Fibroblast of pulmonary artery (primary cell): ENCODE data around the gene RPL32.

Experiments used
- DNase-seq: peaks from one replicate; pipeline ENCODE4 v3.0.0-alpha.2; 2010; ENCODE audit warnings: low read depth
- H3K4me3 ChIP-seq: replicated peaks from 2 replicates; pipeline ENCODE4 v1.5.1; 2011; ENCODE audit warnings: low read depth, mild to moderate bottlenecking, control low read depth, low read length, moderate library complexity
- TF ChIP-seq, protein P1 (sequence below): IDR thresholded peaks from 2 replicates; pipeline ENCODE4 v1.5.1; 2011; ENCODE audit warnings: mild to moderate bottlenecking, control low read depth, low read length, inconsistent platforms; ENCODE audit errors: missing control alignments

The RPL32 gene

DNA sequence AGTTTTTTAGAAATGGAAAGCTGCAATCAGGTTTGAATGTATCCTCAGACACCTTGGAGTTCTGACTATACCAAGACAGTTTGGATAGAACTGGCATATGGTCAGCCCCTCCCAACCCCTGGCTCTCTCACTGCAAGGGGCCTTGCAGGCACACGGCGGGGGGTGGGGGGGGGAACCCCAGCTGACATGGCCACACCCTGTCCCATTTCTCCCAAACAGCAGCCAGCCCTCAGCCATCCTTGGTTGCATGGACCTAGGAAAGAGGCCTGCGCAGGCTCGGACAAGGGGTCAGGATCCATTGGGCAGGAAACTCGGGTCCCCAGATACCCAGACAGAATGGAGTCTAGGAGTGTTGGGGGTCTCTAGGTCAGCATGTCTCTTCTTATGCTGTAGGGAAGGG is 30.4 kb downstream of the RPL32 start:
- no peak for DNase-seq
- TF ChIP-seq, protein P1, sequence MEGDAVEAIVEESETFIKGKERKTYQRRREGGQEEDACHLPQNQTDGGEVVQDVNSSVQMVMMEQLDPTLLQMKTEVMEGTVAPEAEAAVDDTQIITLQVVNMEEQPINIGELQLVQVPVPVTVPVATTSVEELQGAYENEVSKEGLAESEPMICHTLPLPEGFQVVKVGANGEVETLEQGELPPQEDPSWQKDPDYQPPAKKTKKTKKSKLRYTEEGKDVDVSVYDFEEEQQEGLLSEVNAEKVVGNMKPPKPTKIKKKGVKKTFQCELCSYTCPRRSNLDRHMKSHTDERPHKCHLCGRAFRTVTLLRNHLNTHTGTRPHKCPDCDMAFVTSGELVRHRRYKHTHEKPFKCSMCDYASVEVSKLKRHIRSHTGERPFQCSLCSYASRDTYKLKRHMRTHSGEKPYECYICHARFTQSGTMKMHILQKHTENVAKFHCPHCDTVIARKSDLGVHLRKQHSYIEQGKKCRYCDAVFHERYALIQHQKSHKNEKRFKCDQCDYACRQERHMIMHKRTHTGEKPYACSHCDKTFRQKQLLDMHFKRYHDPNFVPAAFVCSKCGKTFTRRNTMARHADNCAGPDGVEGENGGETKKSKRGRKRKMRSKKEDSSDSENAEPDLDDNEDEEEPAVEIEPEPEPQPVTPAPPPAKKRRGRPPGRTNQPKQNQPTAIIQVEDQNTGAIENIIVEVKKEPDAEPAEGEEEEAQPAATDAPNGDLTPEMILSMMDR = no peak
- H3K4me3 ChIP-seq = no peak overlapping the region

DNA sequence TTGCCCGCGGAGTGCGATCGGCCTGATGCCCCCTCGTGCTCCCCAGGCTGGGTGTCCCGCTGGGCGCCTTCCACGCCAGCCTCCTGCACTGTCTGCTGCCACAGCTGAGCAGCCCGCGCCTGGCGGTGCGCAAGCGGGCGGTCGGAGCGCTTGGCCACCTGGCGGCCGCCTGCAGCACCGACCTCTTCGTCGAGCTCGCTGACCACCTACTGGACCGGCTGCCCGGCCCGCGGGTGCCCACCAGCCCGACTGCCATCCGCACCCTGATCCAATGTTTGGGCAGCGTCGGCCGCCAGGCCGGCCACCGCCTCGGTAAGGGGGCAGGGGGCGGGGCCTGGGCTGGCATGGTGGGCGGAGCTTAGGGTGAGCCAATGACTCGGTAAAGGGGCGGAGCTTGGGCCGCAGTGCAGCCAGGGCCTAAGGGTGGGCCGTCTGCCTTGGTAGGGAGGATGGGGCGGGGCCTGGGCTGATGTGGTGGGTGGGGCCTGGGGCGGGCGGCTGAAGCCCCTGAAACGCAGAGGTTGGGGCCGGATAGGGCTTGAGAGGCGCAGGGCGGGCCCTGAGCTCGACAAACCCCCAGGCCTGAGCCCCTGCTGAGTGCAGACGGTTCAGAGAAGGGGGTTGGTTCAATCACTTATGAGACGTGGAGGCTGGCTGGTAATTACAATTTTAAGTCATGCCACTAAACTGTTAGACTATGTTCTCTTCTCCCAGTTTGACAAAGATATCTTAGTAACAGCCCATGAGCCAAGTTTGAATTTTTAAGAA is 31.2 kb downstream of the RPL32 start:
- H3K4me3 ChIP-seq = peak overlapping the region; percentile 60
- TF ChIP-seq, protein P1 = peak; percentile 42
- peak; percentile 90 for DNase-seq

DNA sequence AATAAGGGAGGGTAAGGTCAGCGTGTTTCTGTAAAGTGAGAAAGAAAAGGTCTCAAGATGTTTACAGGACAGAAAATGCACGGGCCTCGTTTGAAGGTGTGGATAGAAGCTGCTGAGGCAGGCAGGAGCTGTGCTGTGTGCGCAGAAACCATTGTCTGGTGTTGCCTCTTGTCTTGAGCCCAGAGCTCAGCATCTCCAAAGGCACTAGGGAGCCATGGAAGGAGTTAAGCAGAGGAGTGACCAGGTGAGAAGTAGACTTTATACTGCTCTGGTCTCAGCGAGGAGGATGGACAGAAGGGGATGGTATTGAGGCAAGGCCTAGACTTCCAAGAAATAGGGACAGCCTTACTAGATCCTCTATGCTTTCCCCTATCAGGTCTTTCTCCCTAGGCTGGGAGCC is 31.9 kb downstream of the RPL32 start:
- no peak for DNase-seq
- H3K4me3 ChIP-seq = peak overlapping the region; percentile 60
- TF ChIP-seq, protein P1 = no peak

DNA sequence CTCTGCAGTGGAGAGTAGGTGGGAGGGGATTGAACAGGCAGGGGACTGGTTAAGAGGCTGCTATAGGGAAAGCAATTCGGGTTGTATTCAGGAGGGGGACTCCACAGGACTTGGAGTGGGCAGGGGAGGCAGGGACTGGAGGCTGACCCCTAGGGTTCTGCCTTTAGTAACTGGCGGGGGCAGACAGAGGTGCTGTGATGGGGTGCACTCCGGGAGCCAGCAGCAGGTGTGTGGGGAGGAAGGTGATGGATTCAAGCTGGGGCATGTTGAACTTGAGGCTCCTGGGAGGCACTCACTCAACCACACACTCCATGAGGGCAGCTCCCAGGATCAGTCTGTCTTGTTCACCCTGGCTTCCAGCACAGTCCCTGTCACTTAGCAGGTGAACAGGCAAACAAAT is 32.4 kb downstream of the RPL32 start:
- DNase-seq = no peak
- TF ChIP-seq, protein P1 = no peak
- H3K4me3 ChIP-seq = no peak overlapping the region

DNA sequence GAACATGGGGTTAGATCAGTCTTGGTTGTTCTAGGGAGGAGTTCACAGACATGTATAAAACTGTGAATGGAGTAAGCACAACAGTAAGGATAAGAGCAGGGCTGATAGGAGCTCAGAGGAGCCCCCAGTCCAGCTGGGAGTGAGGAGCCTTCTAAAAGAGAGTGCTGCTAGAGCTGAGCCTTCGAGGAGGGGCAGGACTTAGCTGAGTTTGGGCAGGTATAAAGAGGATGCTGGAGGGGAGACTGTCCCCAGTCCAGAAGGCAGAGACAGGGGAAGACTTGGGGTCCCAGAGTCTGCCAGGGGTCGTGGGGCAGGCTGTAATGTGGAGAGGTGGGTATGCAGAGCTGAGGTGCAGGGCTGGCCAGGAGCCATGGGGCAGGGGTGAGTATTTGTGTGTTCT is 32.8 kb downstream of the RPL32 start:
- no peak overlapping the region for H3K4me3 ChIP-seq
- DNase-seq = no peak
- TF ChIP-seq, protein P1 = no peak

DNA sequence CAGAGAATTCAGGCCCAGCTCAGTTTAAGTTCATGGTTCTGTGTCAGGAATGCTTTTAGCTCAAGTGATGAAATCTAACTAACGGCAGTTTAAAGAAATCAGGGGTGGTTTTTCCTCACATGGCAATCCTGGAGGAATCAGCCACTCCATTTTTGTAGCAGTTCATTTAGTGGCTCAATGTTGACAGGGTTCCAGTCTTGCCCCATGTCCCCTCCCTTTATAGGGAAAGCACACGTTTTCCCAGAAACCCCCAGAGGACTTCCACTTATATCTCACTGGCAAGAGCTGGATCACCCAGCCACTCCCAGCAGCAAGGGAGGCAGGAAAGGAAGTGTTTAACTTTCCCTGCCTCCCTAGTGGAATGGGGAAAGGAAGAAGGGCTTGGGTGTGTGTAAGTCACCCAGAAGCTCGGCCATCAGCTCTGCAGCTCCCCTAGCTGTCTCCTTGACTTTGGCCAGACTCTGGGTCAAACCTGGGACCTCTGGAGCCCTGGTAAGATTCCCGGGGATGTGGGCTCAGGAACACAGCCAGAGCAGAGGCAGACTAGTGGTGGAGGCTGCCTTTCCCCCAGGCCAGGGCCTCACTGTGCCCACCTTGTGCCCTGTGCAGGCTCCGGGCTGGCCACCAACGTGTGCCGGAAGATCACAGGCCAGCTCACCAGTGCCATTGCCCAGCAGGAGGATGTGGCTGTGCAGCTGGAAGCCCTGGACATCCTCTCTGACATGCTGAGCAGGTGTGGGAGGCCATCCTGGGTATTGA is 33.6 kb downstream of the RPL32 start:
- DNase-seq = no peak
- TF ChIP-seq, protein P1 = no peak
- no peak overlapping the region for H3K4me3 ChIP-seq
